BLaER1 treated with 17β-estradiol and CSF1 and Interleukin-3, amounts not matched to agents 10 nM and 100 nM (cell line): Measurements from ENCODE around the gene PRELID3B.
A peak's percentile ranks its signal among the peaks of the same experiment; 100 is the strongest.

ENCODE experiments used
- H3K27ac ChIP-seq, 11 experiments: shearing (Covaris generic); formaldehyde crosslinking; 2 replicates each; pipeline ENCODE4 v1.8.1; 2022
- H3K27me3 ChIP-seq, 11 experiments: shearing (Covaris generic); formaldehyde crosslinking; 2 replicates each; pipeline ENCODE4 v1.8.1; 2022
- H3K36me3 ChIP-seq, 11 experiments: shearing (Covaris generic); formaldehyde crosslinking; 2 replicates each; pipeline ENCODE4 v1.8.1; 2022
- H3K4me1 ChIP-seq, 10 experiments: shearing (Covaris generic); formaldehyde crosslinking; 2 replicates each; pipeline ENCODE4 v1.8.1; 2022
- H3K4me2 ChIP-seq, 11 experiments: shearing (Covaris generic); formaldehyde crosslinking; 2 replicates each; pipeline ENCODE4 v1.8.1; 2022
- H3K4me3 ChIP-seq, 10 experiments: shearing (Covaris generic); formaldehyde crosslinking; 2 replicates each; pipeline ENCODE4 v1.8.1; 2022
- H3K9ac ChIP-seq, 11 experiments: shearing (Covaris generic); formaldehyde crosslinking; 2 replicates each; pipeline ENCODE4 v1.8.1; 2022
- H3K9me3 ChIP-seq, 11 experiments: shearing (Covaris generic); formaldehyde crosslinking; replicated peaks in 1 of 11; 2 replicates each; pipeline ENCODE4 v1.8.1; 2022
- H4K20me1 ChIP-seq, 11 experiments: shearing (Covaris generic); formaldehyde crosslinking; 2 replicates each; pipeline ENCODE4 v1.8.1; 2022
- Cebpa-rat ChIP-seq, 11 experiments: shearing (Covaris generic); IDR thresholded peaks; 2 replicates each; pipeline ENCODE4 v1.8.1; 2022

Gene PRELID3B

GRCh38 chr20:59001068-59001448, 41.5 kb downstream of the PRELID3B start:
- H3K4me2 ChIP-seq: no peak overlapping the region
- H4K20me1 ChIP-seq: peaks cover 0 to 88% (median 31%) of the 10 kb centered on the region in 11 experiments; a peak in 16 of 22 replicates
- H3K27ac ChIP-seq: no peak overlapping the region
- H3K27me3 ChIP-seq: peaks cover 0 to 7% (median 3%) of the 10 kb centered on the region in 11 experiments; a peak in 14 of 22 replicates
- peaks cover 16 to 83% (median 27%) of the 10 kb centered on the region in 11 experiments for H3K36me3 ChIP-seq
- H3K9ac ChIP-seq: no peak overlapping the region
- no peak overlapping the region for H3K4me3 ChIP-seq
- peaks cover 33 to 46% (median 36%) of the 10 kb centered on the region in 10 experiments for H3K4me1 ChIP-seq
- H3K9me3 ChIP-seq: no peaks in the 10 kb centered on the region
- no peak for TF ChIP-seq Cebpa-rat (IDR thresholded peaks at IDR 0.05)

GRCh38 chr20:59000326-59000725, 42.3 kb downstream of the PRELID3B start:
- H3K9me3 ChIP-seq: no peaks in the 10 kb centered on the region
- no peak overlapping the region for H3K4me2 ChIP-seq
- H3K27ac ChIP-seq: no peak overlapping the region
- no peak for TF ChIP-seq Cebpa-rat (IDR thresholded peaks at IDR 0.05)
- peaks cover 25 to 38% (median 29%) of the 10 kb centered on the region in 10 experiments for H3K4me1 ChIP-seq
- H3K9ac ChIP-seq: no peak overlapping the region
- peaks cover 0 to 96% (median 29%) of the 10 kb centered on the region in 11 experiments; a peak in 17 of 22 replicates for H4K20me1 ChIP-seq
- H3K27me3 ChIP-seq: no peaks in the 10 kb centered on the region
- H3K36me3 ChIP-seq: peaks cover 24 to 90% (median 34%) of the 10 kb centered on the region in 11 experiments
- no peak overlapping the region for H3K4me3 ChIP-seq

- H3K27ac ChIP-seq: no peak overlapping the region
- no peaks in the 10 kb centered on the region for H3K9me3 ChIP-seq
- H3K9ac ChIP-seq: no peak overlapping the region
- no peak for TF ChIP-seq Cebpa-rat (IDR thresholded peaks at IDR 0.05)
- no peaks in the 10 kb centered on the region for H3K27me3 ChIP-seq
- peaks cover 9 to 34% (median 15%) of the 10 kb centered on the region in 10 experiments for H3K4me1 ChIP-seq
- H3K4me2 ChIP-seq: no peak overlapping the region
- H4K20me1 ChIP-seq: peaks cover under 1 to 100% (median 25%) of the 10 kb centered on the region in 11 experiments; a peak in 16 of 22 replicates
- peaks cover 40 to 100% (median 51%) of the 10 kb centered on the region in 11 experiments for H3K36me3 ChIP-seq
- no peak overlapping the region for H3K4me3 ChIP-seq
Measured at GRCh38 chr20:58998656-58999055, 43.9 kb downstream of the PRELID3B start.

GRCh38 chr20:58997141-58997770, 45.3 kb downstream of the PRELID3B start:
- Histone ChIP-seq H4K20me1 (peaks cover 8 to 100% (median 28%) of the 10 kb centered on the region in 11 experiments; a peak in 16 of 22 replicates), H3K4me2 (no peak overlapping the region), H3K9me3 (no peaks in the 10 kb centered on the region), H3K27ac (no peak overlapping the region), H3K4me3 (no peak overlapping the region), H3K9ac (0 out of 22 replicates have a peak overlapping the region, but pooled peaks of 1 of the 11 experiments have one; percentile 7), H3K27me3 (no peaks in the 10 kb centered on the region), H3K4me1 (peaks cover 0 to 21% (median 3%) of the 10 kb centered on the region in 10 experiments; a peak in 8 of 20 replicates), H3K36me3 (peaks cover 54 to 100% (median 65%) of the 10 kb centered on the region in 11 experiments)
- TF ChIP-seq Cebpa-rat (IDR thresholded peaks at IDR 0.05): no peak

- Histone ChIP-seq H3K36me3 (peaks cover 64 to 100% (median 75%) of the 10 kb centered on the region in 11 experiments), H3K4me3 (no peak overlapping the region), H4K20me1 (peaks cover 8 to 100% (median 34%) of the 10 kb centered on the region in 11 experiments; a peak in 16 of 22 replicates), H3K9ac (no peak overlapping the region), H3K27me3 (no peaks in the 10 kb centered on the region), H3K9me3 (no peaks in the 10 kb centered on the region), H3K4me2 (no peak overlapping the region), H3K27ac (no peak overlapping the region; a peak in 1 of 22 replicates), H3K4me1 (peaks cover 0 to 13% (median 0%) of the 10 kb centered on the region in 10 experiments; a peak in 3 of 20 replicates)
- no peak for TF ChIP-seq Cebpa-rat (IDR thresholded peaks at IDR 0.05)
Measured at GRCh38 chr20:58996226-58996611, 46.4 kb downstream of the PRELID3B start.

GRCh38 chr20:58995461-58996225, 46.9 kb downstream of the PRELID3B start:
- H3K27ac ChIP-seq: no peak overlapping the region; a peak in 1 of 22 replicates

GRCh38 chr20:58994390-58995159, 48.0 kb downstream of the PRELID3B start:
- Histone ChIP-seq H3K9me3 (no peaks in the 10 kb centered on the region), H4K20me1 (peaks cover 12 to 91% (median 46%) of the 10 kb centered on the region in 11 experiments; a peak in 20 of 22 replicates), H3K36me3 (peaks cover 80 to 100% (median 91%) of the 10 kb centered on the region in 11 experiments), H3K4me2 (no peak overlapping the region), H3K4me3 (no peak overlapping the region), H3K27me3 (no peaks in the 10 kb centered on the region), H3K4me1 (peaks cover 0 to 13% (median 0%) of the 10 kb centered on the region in 10 experiments; a peak in 3 of 20 replicates), H3K27ac (peak overlapping the region in 1 of 11 experiments; percentile 1; a peak in 1 of 22 replicates), H3K9ac (no peak overlapping the region)
- no peak for TF ChIP-seq Cebpa-rat (IDR thresholded peaks at IDR 0.05)

More at GRCh38 chr20:58995461-58996225, 46.9 kb downstream of the PRELID3B start:
- Histone ChIP-seq H3K4me3 (no peak overlapping the region), H3K36me3 (peaks cover 70 to 100% (median 81%) of the 10 kb centered on the region in 11 experiments), H3K27me3 (no peaks in the 10 kb centered on the region), H3K9ac (no peak overlapping the region), H4K20me1 (peaks cover 12 to 100% (median 40%) of the 10 kb centered on the region in 11 experiments; a peak in 18 of 22 replicates), H3K4me1 (peaks cover 0 to 13% (median 0%) of the 10 kb centered on the region in 10 experiments; a peak in 3 of 20 replicates), H3K4me2 (no peak overlapping the region), H3K9me3 (no peaks in the 10 kb centered on the region)
- TF ChIP-seq Cebpa-rat (IDR thresholded peaks at IDR 0.05): no peak

GRCh38 chr20:58993332-58994248, 49.0 kb downstream of the PRELID3B start:
- H3K4me3 ChIP-seq: no peak overlapping the region
- no peak overlapping the region for H3K27ac ChIP-seq
- TF ChIP-seq Cebpa-rat (IDR thresholded peaks at IDR 0.05): no peak
- H3K9me3 ChIP-seq: no peaks in the 10 kb centered on the region
- H3K36me3 ChIP-seq: peaks cover 90 to 100% (median 95%) of the 10 kb centered on the region in 11 experiments
- no peaks in the 10 kb centered on the region for H3K27me3 ChIP-seq
- no peak overlapping the region for H3K4me2 ChIP-seq
- H3K9ac ChIP-seq: no peak overlapping the region
- H3K4me1 ChIP-seq: peaks cover 0 to 13% (median 0%) of the 10 kb centered on the region in 10 experiments; a peak in 3 of 20 replicates
- peaks cover 19 to 88% (median 56%) of the 10 kb centered on the region in 11 experiments; a peak in 20 of 22 replicates for H4K20me1 ChIP-seq
